Measurements from ENCODE around the gene SMC1B. TPM values are rescaled to one million over a fixed set of nuclear protein-coding genes. Genes with fewer than 3 reads are reported as not detected.
"Not testable (repeated sequence)": the region's sequence is repeated elsewhere in the genome, so short reads cannot be mapped to it uniquely, and the experiment has no call there.

The SMC1B gene
- total and polyA plus RNA-seq, 4 donors: 0.08 to 0.14 (median 0.11) TPM; not detected in 1

DNA sequence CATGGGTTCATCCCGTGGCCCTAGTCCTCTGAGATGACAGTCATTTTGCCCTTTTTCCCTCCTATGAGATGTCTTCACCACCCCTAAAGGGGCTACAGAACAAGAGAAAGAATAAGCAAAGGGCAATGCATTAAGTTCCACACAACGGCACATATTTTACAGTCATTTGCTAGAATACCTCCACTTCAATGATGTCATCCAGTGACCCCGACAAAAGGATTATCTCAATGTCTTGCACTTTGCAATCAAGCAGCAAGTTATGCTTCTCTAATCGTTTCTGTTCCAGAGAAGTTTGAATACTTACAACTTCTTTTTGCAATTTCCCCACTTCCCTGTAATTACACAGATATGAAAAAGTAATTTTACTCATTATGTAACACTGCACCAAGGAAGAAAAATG is 53.8 kb downstream of the SMC1B start:
- no peak for DNase-seq (ENCODE audit: low read depth in 4 of 6, low spot score in 6 of 6)
- Histone ChIP-seq H3K4me3 (ENCODE audit: low read depth, low read length) (no peak overlapping the region), H3K36me3 (ENCODE audit: control insufficient read depth, insufficient read depth, low read length) (no peaks in the 10 kb centered on the region), H3K4me1 (ENCODE audit: control insufficient read depth, insufficient read depth, low read length) (no peaks in the 10 kb centered on the region), H3K27ac (ENCODE audit: low read depth, low read length) (no peak overlapping the region), H3K9me3 (ENCODE audit: control insufficient read depth, insufficient read depth, low read length) (no peaks in the 10 kb centered on the region), H3K27me3 (ENCODE audit: control insufficient read depth, insufficient read depth, low read length) (no peaks in the 10 kb centered on the region)
- 87% methylated on average over 3 of the region's 4 CpGs for WGBS (ENCODE audit: insufficient coverage)

- H3K27ac ChIP-seq (ENCODE audit: low read depth, low read length): no peak overlapping the region
- WGBS (ENCODE audit: insufficient coverage): no CpG with 5 or more reads among the region's 1 CpG
- H3K9me3 ChIP-seq (ENCODE audit: control insufficient read depth, insufficient read depth, low read length): no peaks in the 10 kb centered on the region
- no peaks in the 10 kb centered on the region for H3K27me3 ChIP-seq (ENCODE audit: control insufficient read depth, insufficient read depth, low read length)
- DNase-seq (ENCODE audit: low read depth in 4 of 6, low spot score in 6 of 6): no peak
- H3K36me3 ChIP-seq (ENCODE audit: control insufficient read depth, insufficient read depth, low read length): no peaks in the 10 kb centered on the region
- no peaks in the 10 kb centered on the region for H3K4me1 ChIP-seq (ENCODE audit: control insufficient read depth, insufficient read depth, low read length)
- no peak overlapping the region for H3K4me3 ChIP-seq (ENCODE audit: low read depth, low read length)
Observed at GRCh38 chr22:45358127-45358526, 55.3 kb downstream of the SMC1B start.

DNA sequence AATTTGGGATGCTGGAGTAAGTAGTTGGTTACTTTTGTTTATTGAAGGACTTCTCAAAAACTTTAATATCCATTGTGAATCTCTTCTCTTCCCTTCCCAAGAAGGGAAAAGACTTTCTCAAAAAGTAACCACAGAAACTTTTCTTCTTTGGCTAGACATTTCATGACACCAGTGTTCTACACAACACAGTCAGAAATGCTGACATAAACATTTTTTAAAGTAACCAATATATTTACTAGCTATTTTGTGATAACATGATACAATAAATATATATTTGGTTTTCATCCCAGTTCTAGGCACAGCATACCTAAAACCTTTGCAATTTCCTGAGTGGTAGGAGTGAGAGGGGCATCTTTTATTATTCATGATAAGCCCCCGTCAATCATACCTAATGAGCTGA is 55.9 kb downstream of the SMC1B start:
- Histone ChIP-seq H3K4me1 (ENCODE audit: control insufficient read depth, insufficient read depth, low read length) (no peaks in the 10 kb centered on the region), H3K27me3 (ENCODE audit: control insufficient read depth, insufficient read depth, low read length) (no peaks in the 10 kb centered on the region), H3K4me3 (ENCODE audit: low read depth, low read length) (no peak overlapping the region), H3K27ac (ENCODE audit: low read depth, low read length) (no peak overlapping the region), H3K9me3 (ENCODE audit: control insufficient read depth, insufficient read depth, low read length) (no peaks in the 10 kb centered on the region), H3K36me3 (ENCODE audit: control insufficient read depth, insufficient read depth, low read length) (no peaks in the 10 kb centered on the region)
- DNase-seq (ENCODE audit: low read depth in 4 of 6, low spot score in 6 of 6): no peak
- WGBS (ENCODE audit: insufficient coverage): no CpG with 5 or more reads among the region's 1 CpG

GRCh38 chr22:45353786-45354185 is 59.6 kb downstream of the SMC1B start:
- Histone ChIP-seq H3K4me3 (ENCODE audit: low read depth, low read length) (no peak overlapping the region), H3K27me3 (ENCODE audit: control insufficient read depth, insufficient read depth, low read length) (no peaks in the 10 kb centered on the region), H3K27ac (ENCODE audit: low read depth, low read length) (no peak overlapping the region), H3K9me3 (ENCODE audit: control insufficient read depth, insufficient read depth, low read length) (no peaks in the 10 kb centered on the region), H3K36me3 (ENCODE audit: control insufficient read depth, insufficient read depth, low read length) (no peaks in the 10 kb centered on the region), H3K4me1 (ENCODE audit: control insufficient read depth, insufficient read depth, low read length) (no peaks in the 10 kb centered on the region)
- DNase-seq (ENCODE audit: low read depth in 4 of 6, low spot score in 6 of 6): no peak
- no CpG with 5 or more reads among the region's 5 CpGs for WGBS (ENCODE audit: insufficient coverage)

DNA sequence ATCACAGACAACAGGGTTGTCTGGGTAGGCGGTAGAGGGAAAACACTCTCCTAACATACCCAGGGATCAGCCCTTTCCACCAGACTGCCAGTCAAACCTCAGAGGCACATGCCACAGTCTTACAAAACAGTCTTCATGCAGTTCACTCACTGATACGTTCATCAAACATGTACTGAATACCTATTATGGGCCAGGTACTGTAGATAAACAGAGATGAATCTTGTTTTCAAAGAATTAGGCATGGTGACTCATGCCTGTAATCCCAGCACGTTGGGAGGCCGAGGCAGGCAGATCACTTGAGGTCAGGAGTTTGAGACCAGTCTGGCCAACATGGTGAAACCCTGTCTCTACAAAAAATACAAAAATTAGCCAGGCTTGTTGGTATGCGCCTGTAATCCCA is 60.6 kb downstream of the SMC1B start:
- H3K27ac ChIP-seq (ENCODE audit: low read depth, low read length); H3K4me1 ChIP-seq (ENCODE audit: control insufficient read depth, insufficient read depth, low read length); H3K27me3 ChIP-seq (ENCODE audit: control insufficient read depth, insufficient read depth, low read length); DNase-seq (ENCODE audit: low read depth in 4 of 6, low spot score in 6 of 6); H3K9me3 ChIP-seq (ENCODE audit: control insufficient read depth, insufficient read depth, low read length); H3K4me3 ChIP-seq (ENCODE audit: low read depth, low read length); H3K36me3 ChIP-seq (ENCODE audit: control insufficient read depth, insufficient read depth, low read length): not testable (repeated sequence)
- WGBS (ENCODE audit: insufficient coverage): 94% methylated on average over 3 of the region's 5 CpGs

DNA sequence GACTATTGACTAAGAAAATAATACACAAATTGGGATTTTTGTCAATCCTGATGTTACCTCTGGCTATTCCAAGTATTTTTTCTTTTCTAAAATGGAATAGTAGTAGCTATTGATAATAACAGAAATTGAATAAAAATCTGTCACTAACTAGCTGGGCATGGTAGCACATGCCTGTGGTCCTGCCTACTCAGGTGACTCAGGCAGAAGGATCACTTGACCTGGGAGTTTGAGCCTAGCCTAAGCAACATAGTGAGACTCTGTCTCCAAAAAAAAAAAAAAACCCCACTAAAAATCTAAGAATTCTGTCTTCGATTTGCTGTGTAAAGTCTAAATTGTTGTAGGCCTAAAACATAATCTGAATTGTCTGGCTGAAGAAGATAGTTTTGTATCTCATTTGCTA is 61.4 kb downstream of the SMC1B start:
- H3K27ac ChIP-seq (ENCODE audit: low read depth, low read length): no peak overlapping the region
- no peaks in the 10 kb centered on the region for H3K9me3 ChIP-seq (ENCODE audit: control insufficient read depth, insufficient read depth, low read length)
- no peak for DNase-seq (ENCODE audit: low read depth in 4 of 6, low spot score in 6 of 6)
- H3K4me1 ChIP-seq (ENCODE audit: control insufficient read depth, insufficient read depth, low read length): no peaks in the 10 kb centered on the region
- WGBS (ENCODE audit: insufficient coverage): no CpG with 5 or more reads among the region's 1 CpG
- H3K27me3 ChIP-seq (ENCODE audit: control insufficient read depth, insufficient read depth, low read length): no peaks in the 10 kb centered on the region
- no peaks in the 10 kb centered on the region for H3K36me3 ChIP-seq (ENCODE audit: control insufficient read depth, insufficient read depth, low read length)
- no peak overlapping the region for H3K4me3 ChIP-seq (ENCODE audit: low read depth, low read length)

DNA sequence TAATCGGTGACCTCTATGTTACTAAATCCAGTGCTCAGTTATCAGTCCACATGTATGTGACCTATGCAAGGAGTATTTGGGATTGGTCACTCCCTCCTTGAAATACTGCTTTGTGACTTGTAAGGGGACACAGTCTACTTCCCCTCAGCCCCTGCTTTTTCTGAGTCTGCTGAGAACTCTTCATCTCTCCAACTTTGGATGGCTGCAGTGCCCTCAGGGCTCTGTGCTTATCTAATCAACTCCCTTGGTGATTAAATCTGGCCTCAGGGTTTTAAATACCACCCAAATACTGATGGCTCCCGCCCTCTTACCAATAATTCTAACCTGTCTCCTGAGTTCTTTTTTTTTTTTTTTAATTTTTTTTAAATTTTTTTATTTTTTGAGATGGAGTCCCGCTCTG is 63.5 kb downstream of the SMC1B start:
- no CpG with 5 or more reads among the region's 3 CpGs for WGBS (ENCODE audit: insufficient coverage)
- H3K27me3 ChIP-seq (ENCODE audit: control insufficient read depth, insufficient read depth, low read length): no peaks in the 10 kb centered on the region
- no peaks in the 10 kb centered on the region for H3K9me3 ChIP-seq (ENCODE audit: control insufficient read depth, insufficient read depth, low read length)
- no peaks in the 10 kb centered on the region for H3K4me1 ChIP-seq (ENCODE audit: control insufficient read depth, insufficient read depth, low read length)
- DNase-seq (ENCODE audit: low read depth in 4 of 6, low spot score in 6 of 6): no peak
- no peak overlapping the region for H3K4me3 ChIP-seq (ENCODE audit: low read depth, low read length)
- H3K36me3 ChIP-seq (ENCODE audit: control insufficient read depth, insufficient read depth, low read length): no peaks in the 10 kb centered on the region
- no peak overlapping the region for H3K27ac ChIP-seq (ENCODE audit: low read depth, low read length)

GRCh38 chr22:45344334-45344733 is 69.1 kb downstream of the SMC1B start:
- no peak overlapping the region for H3K27ac ChIP-seq (ENCODE audit: low read depth, low read length)

DNA sequence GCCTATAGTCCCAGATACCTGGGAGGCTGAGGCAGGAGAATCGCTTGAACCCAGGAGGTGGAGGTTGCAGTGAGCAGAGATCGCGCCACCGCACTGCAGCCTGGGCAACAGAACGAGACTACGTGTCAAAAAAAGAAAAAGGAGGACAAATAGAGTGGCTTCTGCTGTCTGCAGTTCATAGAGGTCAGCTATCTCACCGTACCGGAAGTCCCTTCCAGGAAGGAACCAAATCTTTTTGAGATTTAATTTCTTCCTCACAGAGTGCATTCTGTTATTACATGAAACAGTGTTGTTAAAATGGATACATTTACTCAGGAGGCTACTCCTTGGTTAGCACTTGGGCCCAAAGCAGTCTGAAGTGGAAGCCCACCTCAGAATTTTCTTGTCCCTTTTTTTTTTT is 70.3 kb downstream of the SMC1B start:
- H3K27ac ChIP-seq (ENCODE audit: low read depth, low read length): no peak overlapping the region
- no peak overlapping the region for H3K4me3 ChIP-seq (ENCODE audit: low read depth, low read length)
- no peaks in the 10 kb centered on the region for H3K9me3 ChIP-seq (ENCODE audit: control insufficient read depth, insufficient read depth, low read length)
- 100% methylated on average over 1 of the region's 8 CpGs for WGBS (ENCODE audit: insufficient coverage)
- no peaks in the 10 kb centered on the region for H3K4me1 ChIP-seq (ENCODE audit: control insufficient read depth, insufficient read depth, low read length)
- no peaks in the 10 kb centered on the region for H3K27me3 ChIP-seq (ENCODE audit: control insufficient read depth, insufficient read depth, low read length)
- no peak for DNase-seq (ENCODE audit: low read depth in 4 of 6, low spot score in 6 of 6)
- peaks cover 30% of the 10 kb centered on the region for H3K36me3 ChIP-seq (ENCODE audit: control insufficient read depth, insufficient read depth, low read length)

More at GRCh38 chr22:45344334-45344733, 69.1 kb downstream of the SMC1B start:
- Histone ChIP-seq H3K9me3 (ENCODE audit: control insufficient read depth, insufficient read depth, low read length) (no peaks in the 10 kb centered on the region), H3K27me3 (ENCODE audit: control insufficient read depth, insufficient read depth, low read length) (no peaks in the 10 kb centered on the region), H3K4me3 (ENCODE audit: low read depth, low read length) (no peak overlapping the region), H3K4me1 (ENCODE audit: control insufficient read depth, insufficient read depth, low read length) (no peaks in the 10 kb centered on the region), H3K36me3 (ENCODE audit: control insufficient read depth, insufficient read depth, low read length) (peaks cover 25% of the 10 kb centered on the region)
- WGBS (ENCODE audit: insufficient coverage): 45% methylated on average over 2 of the region's 5 CpGs
- no peak for DNase-seq (ENCODE audit: low read depth in 4 of 6, low spot score in 6 of 6)

DNA sequence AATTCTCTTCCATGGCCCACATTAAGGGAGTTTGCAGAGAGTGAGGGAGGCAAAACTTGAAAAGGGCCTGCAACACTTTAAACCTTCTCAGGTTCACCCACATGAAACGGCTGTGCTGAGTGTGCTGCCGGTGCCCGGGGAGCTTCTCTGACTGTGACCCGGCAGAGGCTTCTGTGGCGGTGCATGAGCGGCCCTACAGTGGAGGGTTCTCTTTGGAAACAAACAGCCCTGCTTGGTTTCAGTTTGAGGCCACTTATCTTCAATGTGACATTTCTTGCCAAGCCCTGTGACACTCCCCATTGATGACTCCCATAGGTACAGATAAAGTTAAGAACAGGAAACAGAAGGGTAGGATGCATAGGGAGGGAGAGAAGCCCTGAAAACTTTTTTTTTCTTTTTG is 71.9 kb downstream of the SMC1B start:
- 66% methylated on average over 6 of the region's 6 CpGs for WGBS (ENCODE audit: insufficient coverage)
- H3K4me1 ChIP-seq (ENCODE audit: control insufficient read depth, insufficient read depth, low read length): peaks cover 12% of the 10 kb centered on the region
- H3K4me3 ChIP-seq (ENCODE audit: low read depth, low read length): no peak overlapping the region
- no peaks in the 10 kb centered on the region for H3K27me3 ChIP-seq (ENCODE audit: control insufficient read depth, insufficient read depth, low read length)
- H3K27ac ChIP-seq (ENCODE audit: low read depth, low read length): no peak overlapping the region
- H3K9me3 ChIP-seq (ENCODE audit: control insufficient read depth, insufficient read depth, low read length): no peaks in the 10 kb centered on the region
- peaks cover 38% of the 10 kb centered on the region for H3K36me3 ChIP-seq (ENCODE audit: control insufficient read depth, insufficient read depth, low read length)
- DNase-seq (ENCODE audit: low read depth in 4 of 6, low spot score in 6 of 6): no peak
